CD1c-positive myeloid dendritic cell (primary cell): ENCODE data around the gene NEK10.
"Not testable (repeated sequence)": the region's sequence is repeated elsewhere in the genome, so short reads cannot be mapped to it uniquely, and the experiment has no call there.

Source experiments
- DNase-seq: peaks from one replicate; pipeline ENCODE4 v3.0.0-alpha.2; 2016; ENCODE audit errors: extremely low spot score

The NEK10 gene

GRCh38 chr3:27352047-27352446 lies 17.1 kb downstream of the NEK10 start:
- no peak for DNase-seq

DNA sequence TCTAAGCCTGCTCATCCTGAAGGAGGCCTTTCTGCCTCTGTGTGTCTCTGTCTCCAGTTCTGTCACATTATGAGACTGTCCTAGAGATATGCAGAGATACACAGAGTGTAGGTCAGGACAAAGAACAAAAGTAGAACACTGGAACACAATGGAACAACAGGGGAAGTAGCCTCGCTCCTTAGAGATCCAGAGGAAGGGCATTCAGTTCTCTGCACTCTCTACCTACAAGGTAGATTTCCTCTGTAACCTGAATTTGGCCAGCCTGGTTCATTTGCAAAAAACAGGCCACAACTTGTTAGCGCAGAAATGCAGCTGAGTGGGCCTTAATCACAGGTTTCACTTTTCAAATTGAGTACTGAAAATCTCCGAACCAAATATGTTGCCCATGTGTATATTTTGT lies 19.4 kb downstream of the NEK10 start:
- no peak for DNase-seq

- DNase-seq: no peak
These were observed 23.0 kb downstream of the NEK10 start for GRCh38 chr3:27345959-27346865.

DNA sequence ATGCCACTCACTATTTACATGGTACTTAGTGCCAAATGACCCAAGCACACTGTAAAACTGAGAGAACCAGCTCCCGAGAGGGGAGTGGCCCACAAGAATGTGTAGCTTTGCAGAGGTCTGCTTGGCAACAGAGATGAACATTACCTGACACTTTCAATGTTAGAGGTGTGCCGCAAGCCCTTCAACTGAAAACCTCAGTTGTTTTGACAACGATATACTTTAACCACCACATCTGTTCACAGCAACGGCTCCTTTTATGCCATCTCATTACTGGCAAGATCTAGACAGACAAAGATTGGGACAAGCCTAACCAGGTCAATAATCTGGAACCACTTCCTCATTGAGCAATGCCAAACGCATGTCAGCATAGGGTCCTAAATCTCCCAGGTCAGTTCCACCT lies 23.7 kb downstream of the NEK10 start:
- no peak for DNase-seq

- DNase-seq: no peak
These were observed 24.1 kb downstream of the NEK10 start for GRCh38 chr3:27345045-27345444.

- no peak for DNase-seq
These were observed 25.0 kb downstream of the NEK10 start for GRCh38 chr3:27344192-27344591.

- no peak for DNase-seq
These were observed 26.9 kb downstream of the NEK10 start for GRCh38 chr3:27342267-27342666.

DNA sequence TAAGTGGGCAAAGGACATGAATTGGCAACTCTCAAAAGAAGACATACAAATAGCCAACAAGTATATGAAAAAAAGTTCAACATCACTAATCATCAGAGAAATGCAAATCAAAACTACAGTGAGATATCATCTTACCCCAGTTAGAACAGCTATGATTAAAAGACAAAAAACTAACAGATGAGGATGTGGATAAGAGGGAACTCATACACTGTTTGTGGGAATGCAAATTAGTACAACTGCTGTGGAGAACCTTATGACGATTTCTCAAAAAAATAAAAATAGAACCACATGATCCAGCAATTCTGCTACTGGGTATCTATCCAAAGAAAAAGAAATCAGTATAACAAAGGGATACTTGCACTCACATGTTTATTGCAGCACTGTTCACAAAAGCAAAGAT lies 28.6 kb downstream of the NEK10 start:
- no peak for DNase-seq

- DNase-seq: no peak
These were observed 33.6 kb downstream of the NEK10 start for GRCh38 chr3:27335571-27335970.

- DNase-seq: no peak
These were observed 35.3 kb downstream of the NEK10 start for GRCh38 chr3:27333843-27334242.

DNA sequence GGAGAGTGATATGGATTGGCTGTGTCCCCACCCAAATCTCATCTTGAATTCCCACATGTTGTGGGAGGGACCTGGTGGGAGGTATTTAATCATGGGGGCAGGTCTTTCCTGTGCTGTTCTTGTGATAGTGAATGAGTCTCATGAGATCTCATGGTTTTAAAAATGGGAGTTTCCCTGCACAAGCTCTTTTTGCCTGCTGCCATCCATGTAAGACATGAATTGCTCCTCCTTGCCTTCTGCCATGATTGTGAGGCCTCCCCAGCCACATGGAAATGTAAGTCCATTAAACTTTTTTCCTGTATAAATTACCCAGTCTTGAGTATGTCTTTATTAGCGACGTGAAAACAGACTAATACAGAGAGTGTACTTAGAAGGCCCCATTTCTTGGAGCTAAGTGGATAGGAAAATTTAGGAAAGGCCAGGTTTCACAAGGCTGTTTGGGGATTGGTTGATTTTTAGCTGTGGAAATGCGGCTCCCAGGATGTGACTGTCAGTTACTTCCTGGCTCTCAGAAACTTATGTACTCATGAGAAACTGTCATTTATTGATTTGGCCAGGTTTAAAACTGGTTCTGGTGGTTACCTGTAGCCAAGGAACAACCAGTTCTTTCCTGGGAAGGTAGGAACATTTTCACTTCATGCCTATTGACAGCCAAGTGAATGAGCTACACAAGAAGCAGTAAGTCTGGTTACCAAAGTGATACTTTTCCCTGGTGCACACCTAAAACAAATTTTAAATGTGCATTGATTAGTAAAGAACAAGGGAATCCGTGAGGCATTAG lies 40.0 kb downstream of the NEK10 start:
- not testable (repeated sequence) for DNase-seq

- DNase-seq: no peak
These were observed 42.3 kb downstream of the NEK10 start for GRCh38 chr3:27326629-27327545.

DNA sequence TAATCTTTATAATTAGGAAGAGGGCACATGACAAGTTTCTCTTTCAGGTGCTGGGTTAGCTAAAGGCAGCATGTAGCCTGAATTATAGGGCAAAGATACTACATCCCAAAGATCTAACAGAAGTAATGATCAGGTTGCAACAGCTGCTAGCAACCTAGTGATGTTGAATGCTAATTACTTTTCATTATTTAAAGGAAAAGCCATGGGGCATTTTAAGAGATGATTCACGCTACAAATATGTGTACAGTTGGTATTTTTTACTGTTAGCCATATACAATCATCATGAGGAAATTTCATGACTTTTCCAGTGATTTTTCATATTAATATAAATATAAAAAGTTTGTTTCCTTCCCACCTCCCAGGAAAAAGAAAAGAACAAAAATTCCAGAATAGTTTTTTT lies 43.0 kb downstream of the NEK10 start:
- DNase-seq: no peak

DNA sequence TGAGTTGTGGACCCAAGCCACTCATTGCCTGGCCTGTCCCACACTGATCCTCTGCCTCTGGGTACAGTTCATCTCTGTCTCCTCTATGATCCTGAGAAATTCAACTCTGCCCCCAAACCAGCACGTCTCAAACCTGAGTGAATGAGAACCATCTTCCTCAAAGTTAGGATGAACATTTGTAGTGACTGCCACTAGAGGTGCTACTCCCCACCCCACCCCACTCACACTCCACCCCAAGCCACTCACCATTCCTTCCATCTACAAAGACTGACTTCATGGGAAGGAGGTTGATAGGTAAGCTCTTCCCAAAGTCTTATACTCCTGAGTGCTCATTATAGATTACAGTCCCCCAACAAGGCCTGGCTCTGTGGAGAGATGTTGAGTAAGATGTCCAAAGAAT lies 43.8 kb downstream of the NEK10 start:
- DNase-seq: no peak

DNA sequence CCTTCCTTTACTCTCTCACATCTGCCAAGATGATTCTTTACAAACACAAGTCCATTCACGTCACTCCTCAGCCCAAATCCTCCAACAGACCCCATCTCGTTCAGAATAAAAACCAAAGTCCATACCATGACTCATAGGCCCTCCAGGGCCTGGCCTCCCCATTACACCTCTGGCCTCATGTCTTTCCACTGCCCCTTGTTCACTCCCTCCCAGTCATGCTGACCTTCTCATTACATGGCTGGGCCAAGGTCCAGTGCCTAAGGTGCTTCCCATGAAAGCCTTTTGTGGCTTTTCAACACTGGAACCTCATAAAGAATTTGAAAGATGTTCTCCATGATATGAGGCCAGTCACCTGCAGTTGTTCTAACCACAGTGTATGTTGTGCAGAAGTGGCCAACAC lies 44.5 kb downstream of the NEK10 start:
- no peak for DNase-seq

DNA sequence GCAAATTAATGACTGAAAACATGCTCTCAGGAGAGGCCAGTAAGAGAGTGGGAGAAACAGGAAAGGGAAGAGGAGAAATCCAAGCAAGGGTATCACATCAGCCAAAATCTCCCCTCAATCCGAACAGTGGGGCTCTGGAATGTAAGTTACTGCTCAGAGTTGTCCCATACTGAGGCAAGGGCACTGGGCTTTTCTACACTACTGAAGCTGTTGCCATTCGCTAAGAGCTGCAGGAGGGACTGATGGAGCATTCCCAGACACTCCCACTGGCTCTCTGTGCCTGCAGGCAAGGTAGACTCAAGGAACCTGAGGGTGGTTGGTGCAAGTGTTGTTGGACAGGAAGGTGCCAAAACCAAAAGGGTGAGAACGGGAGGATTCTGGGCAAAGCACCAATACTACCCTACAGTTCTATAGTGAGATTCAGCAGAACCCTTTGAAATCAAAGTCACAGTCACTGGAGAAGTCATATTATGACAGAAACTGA lies 46.1 kb downstream of the NEK10 start:
- no peak for DNase-seq

DNA sequence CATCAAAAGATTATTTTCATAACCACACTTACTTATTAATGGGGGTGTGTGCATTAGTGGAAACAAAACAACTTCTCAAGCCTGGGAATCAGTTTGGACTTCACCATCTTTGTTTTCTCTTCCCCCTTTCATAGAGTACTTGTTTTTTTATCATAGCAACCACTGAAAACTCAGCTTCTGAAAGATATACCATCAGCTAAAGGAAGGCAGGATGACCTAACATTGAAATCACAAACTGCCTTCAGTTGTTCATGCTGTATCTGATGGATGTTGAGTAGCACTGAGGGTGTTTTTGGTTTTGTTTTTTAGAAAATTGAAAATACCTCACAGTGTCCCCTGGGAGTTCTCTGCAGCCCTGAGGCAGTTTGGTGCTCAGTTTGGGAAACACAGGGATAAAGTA lies 46.5 kb downstream of the NEK10 start:
- no peak for DNase-seq

GRCh38 chr3:27319847-27320526 lies 49.2 kb downstream of the NEK10 start:
- no peak for DNase-seq

DNA sequence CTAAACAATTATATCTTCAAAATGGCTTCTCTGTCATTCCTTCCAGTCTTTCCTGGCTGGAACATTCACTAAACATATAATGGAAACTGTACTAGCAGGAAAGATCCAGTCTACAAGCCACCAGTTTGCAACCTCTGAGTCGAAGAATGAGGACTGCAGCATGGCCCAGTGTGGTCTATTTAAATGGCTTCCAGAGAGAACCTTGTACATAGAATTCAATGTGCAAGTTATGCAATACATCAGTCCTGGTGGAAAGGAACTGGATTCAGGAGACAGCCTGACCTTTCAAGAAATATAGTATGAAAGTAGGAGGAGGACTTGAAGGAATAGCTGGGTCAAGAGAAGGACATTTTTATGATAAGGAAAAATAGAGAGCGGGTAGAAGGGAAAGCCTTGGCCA lies 49.9 kb downstream of the NEK10 start:
- no peak for DNase-seq

DNA sequence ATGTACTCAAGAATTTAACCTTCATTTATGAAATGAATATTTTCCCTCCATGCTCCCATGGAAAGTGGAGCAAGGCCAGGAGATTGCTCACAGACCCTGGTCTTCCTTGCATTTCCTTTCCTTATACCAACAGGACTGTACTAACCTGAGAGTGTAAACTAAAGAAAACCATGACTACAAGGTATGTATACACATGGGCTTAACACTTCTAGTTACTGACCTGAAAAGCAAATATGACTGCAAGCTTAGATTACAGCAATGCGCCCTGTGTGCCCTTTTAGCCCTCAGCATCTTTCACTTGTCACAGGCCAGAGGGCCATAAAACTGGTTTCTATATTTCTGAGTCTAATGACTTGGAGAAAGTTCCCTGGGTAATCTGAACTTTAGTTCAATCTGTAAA lies 52.1 kb downstream of the NEK10 start:
- DNase-seq: no peak

DNA sequence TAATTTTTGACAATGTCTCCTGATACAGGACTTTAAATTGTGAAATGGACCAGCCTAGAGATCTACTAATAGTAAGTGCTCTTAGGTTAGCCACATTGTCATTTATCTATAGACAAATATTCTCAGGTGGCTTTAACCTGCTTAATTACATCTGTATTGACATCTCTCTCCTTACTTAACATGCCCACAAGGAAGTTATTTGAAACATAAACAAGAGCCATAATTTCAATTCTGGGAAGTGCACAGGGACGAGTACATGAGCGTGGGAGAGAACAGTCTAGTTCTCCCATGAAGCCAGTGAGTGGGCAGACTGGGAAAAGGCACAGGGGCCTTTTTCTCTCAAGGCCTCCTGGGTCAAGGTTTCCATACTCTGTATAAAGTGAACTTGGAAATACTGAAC lies 54.2 kb downstream of the NEK10 start:
- no peak for DNase-seq
